Immature natural killer cell (primary cell): ENCODE results near the gene CENPT. TPM values are rescaled to one million over a fixed set of nuclear protein-coding genes. Genes with fewer than 3 reads are reported as not detected.
A peak's percentile ranks its signal among the peaks of the same experiment; 100 is the strongest.
"Not testable (repeated sequence)": the region's sequence is repeated elsewhere in the genome, so short reads cannot be mapped to it uniquely, and the experiment has no call there.

Experiments
- DNase-seq, 3 donors: peaks; one replicate each; pipeline ENCODE4 v3.0.0; 2022; ENCODE audit warnings: mixed read lengths in 1 of 3
- H3K27ac Mint-ChIP-seq, 6 donors: one replicate each; pipeline ENCODE4 v1.8.0; 2020; ENCODE audit warnings: mixed read lengths in 6 of 6, mild to moderate bottlenecking in 5 of 6, inconsistent platforms in 4 of 6, moderate library complexity in 3 of 6
- H3K27me3 Mint-ChIP-seq, 3 donors: one replicate each; pipeline ENCODE4 v1.8.0; 2020 to 2021; ENCODE audit warnings: low read depth in 3 of 3, mild to moderate bottlenecking in 3 of 3, mixed read lengths in 3 of 3, moderate library complexity in 3 of 3, inconsistent platforms in 1 of 3
- H3K36me3 Mint-ChIP-seq, 3 donors: one replicate each; pipeline ENCODE4 v1.8.0; 2020; ENCODE audit warnings: mixed read lengths in 3 of 3, inconsistent platforms in 2 of 3, mild to moderate bottlenecking in 2 of 3
- H3K4me1 Mint-ChIP-seq, 2 donors: one replicate each; pipeline ENCODE4 v1.8.0; 2020; ENCODE audit warnings: inconsistent platforms in 2 of 2, mild to moderate bottlenecking in 2 of 2, mixed read lengths in 2 of 2, moderate library complexity in 1 of 2
- H3K4me3 Mint-ChIP-seq, 5 donors: one replicate each; pipeline ENCODE4 v1.8.0; 2020; ENCODE audit warnings: mild to moderate bottlenecking in 5 of 5, mixed read lengths in 5 of 5, inconsistent platforms in 3 of 5, moderate library complexity in 3 of 5
- H3K9me3 Mint-ChIP-seq, 6 donors: one replicate each; pipeline ENCODE4 v1.8.0; 2020; ENCODE audit warnings: mild to moderate bottlenecking in 6 of 6, mixed read lengths in 6 of 6, inconsistent platforms in 4 of 6, moderate library complexity in 3 of 6
- polyA plus RNA-seq, 3 donors: library from polyadenylated mRNA; unstranded; fragments of 300-500 nt; fragmentation: Illumina TruSeq; gene quantifications; one replicate each; pipeline ENCODE4 v1.2.3, GENCODE V29; 2021

Gene CENPT
- polyA plus RNA-seq, 3 donors from 2014 or later, result 9.3 to 15.0 (median 12.4) TPM

DNA sequence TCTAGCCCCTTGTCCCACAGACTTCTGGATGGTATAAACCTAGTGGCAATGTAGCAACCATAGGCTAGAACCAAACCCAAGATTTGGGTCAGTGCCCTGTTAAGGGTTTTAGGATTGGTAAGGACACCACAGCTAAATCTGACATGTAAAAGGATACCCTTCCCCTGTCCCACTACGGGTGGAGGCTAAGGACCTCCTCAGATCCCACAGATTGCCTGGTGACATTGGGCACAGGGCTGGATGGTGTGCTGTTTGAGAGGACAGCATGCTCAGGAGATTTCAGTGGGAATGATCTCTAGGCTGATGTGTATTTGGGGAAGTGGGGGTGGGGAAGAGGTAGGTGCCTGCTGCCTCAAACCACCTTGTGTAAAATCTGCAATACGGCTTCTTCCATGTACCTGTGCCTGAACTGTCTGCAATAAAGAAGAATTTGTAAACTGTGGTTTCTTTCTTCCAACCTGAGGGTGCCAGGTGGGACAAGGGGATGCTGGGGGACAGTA lies 24.7 kb upstream of the CENPT start:
- H3K36me3 Mint-ChIP-seq, result peaks cover 0 to under 1% (median 0%) of the 10 kb centered on the region in 3 donors

DNA sequence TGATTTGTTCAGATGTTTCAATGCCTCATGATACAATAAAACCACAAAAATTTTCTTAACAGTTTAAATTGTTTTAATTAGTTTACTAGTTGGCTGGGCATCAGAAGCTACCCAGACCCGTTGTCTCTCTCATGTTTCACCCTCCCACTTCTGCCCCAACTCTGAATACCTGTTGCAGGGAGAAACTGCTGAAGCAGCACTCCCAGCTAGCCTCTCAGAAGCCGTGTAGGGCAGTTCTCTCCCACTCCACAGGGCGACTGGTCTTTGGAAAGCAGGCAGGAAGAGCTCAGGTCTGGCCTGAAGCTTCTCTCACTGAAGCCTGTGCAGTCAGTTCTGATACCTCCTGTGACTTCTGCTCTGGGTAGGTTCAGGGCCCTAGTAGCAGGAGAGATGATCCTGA lies 23.8 kb upstream of the CENPT start:
- Mint-ChIP-seq H3K9me3 (no peaks in the 10 kb centered on the region), H3K4me1 (peaks cover 35 to 39% of the 10 kb centered on the region in 2 donors), H3K27ac (peak overlapping the region in 2 of 6 donors; percentile 86 to 88), H3K36me3 (no peaks in the 10 kb centered on the region), H3K4me3 (no peak overlapping the region), H3K27me3 (peaks cover 0 to 11% (median 2%) of the 10 kb centered on the region in 3 donors)
- no peak for DNase-seq

More for the DNA sequence above, 24.7 kb upstream of the CENPT start:
- peaks cover 35 to 40% of the 10 kb centered on the region in 2 donors for H3K4me1 Mint-ChIP-seq
- no peaks in the 10 kb centered on the region for H3K9me3 Mint-ChIP-seq
- no peak for DNase-seq
- H3K27ac Mint-ChIP-seq, result peak overlapping the region; percentile 86 to 93 (median 89)
- peaks cover 0 to 11% (median 2%) of the 10 kb centered on the region in 3 donors for H3K27me3 Mint-ChIP-seq
- H3K4me3 Mint-ChIP-seq, result peak overlapping the region; percentile 89 to 93 (median 91)

DNA sequence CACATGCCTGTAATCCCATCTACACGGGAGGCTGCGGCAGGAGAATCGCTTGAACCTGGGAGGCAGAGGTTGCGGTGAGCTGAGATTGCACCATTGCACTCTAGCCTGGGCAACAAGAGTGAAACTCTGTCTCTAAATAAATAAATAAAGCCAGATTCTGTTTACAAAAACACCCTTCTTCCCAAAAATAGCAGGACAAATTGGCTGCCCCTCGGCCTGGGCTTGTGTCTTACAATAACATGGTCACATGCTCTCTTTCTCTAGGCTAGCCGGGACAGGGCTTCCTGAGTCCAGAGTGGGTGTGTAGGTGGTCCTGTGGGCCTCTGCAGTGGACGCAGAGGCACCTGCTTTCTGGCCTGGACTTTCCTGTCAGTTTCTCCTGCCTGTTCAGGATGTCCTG lies 22.2 kb upstream of the CENPT start:
- Mint-ChIP-seq H3K9me3 (no peaks in the 10 kb centered on the region), H3K36me3 (no peaks in the 10 kb centered on the region), H3K4me1 (peaks cover 22 to 23% of the 10 kb centered on the region in 2 donors), H3K27ac (no peak overlapping the region), H3K4me3 (no peak overlapping the region), H3K27me3 (peaks cover 0 to 11% (median 2%) of the 10 kb centered on the region in 3 donors)
- no peak for DNase-seq

DNA sequence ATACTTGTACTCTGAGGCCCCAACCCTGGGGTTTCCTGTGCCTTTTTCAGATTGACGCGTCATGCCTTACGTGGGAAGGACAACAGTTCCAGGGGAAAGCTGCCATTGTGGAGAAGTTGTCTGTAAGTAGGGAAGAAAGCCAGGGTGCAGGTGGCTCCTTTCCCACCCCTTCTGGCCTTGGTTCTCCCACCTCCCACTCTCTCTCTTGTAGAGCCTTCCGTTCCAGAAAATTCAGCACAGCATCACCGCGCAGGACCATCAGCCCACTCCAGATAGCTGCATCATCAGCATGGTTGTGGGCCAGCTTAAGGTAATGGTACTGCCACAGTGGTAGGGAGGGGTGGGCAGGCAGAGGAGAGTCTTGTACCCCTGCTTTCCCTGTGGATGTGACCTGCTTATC lies 20.8 kb upstream of the CENPT start:
- Mint-ChIP-seq H3K4me1 (peaks cover 9% of the 10 kb centered on the region in 2 donors), H3K4me3 (no peak overlapping the region), H3K36me3 (no peaks in the 10 kb centered on the region), H3K27me3 (peaks cover 0 to 9% (median 0%) of the 10 kb centered on the region in 3 donors), H3K9me3 (no peaks in the 10 kb centered on the region), H3K27ac (no peak overlapping the region)
- no peak for DNase-seq

DNA sequence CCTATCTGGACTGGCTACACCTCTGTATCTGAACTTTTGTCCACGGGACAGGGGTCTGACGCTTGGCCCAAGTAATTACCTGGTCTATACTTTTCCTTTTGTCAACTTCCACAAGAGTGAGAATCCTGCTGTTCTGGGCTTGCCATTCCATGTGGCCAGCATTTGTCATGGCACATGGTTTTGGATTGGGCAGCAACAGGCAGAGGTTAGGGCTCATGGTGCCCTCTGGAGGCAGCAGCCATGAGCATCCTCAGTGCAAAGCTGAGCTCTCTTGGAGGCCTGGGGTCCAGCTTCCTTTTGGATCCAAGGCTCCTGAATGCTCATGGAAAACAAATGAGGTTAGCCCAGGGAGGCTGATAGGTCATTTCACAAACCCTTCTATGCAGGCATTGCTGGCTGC lies 17.8 kb upstream of the CENPT start:
- no peaks in the 10 kb centered on the region for H3K9me3 Mint-ChIP-seq
- H3K27ac Mint-ChIP-seq, result no peak overlapping the region
- H3K27me3 Mint-ChIP-seq, result peaks cover 0 to 2% (median 0%) of the 10 kb centered on the region in 3 donors
- no peak for DNase-seq
- H3K4me3 Mint-ChIP-seq, result no peak overlapping the region
- H3K36me3 Mint-ChIP-seq, result no peaks in the 10 kb centered on the region
- peaks cover 3 to 9% of the 10 kb centered on the region in 2 donors for H3K4me1 Mint-ChIP-seq

DNA sequence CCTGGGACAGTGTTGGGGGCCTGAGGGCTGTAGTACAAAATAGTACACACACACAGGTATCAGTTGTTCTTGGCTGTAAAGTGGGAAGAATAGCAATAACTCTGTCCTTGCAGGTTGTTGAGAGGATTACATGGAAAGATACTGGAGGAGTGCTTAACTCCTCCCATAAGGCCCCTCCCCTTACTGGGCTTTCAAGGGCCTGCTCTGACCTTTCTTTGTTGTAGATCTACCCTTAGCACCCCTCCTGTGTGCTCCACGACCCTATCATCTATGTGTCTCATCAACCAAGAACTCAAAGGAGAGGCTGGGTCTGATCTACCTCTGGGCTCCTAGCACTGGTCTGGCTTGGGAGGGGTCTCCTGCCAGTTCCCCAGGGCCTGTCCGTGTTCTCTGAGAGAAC lies 17.1 kb upstream of the CENPT start:
- Mint-ChIP-seq H3K27ac (peak overlapping the region in 1 of 6 donors; percentile 5), H3K27me3 (peaks cover 0 to 2% (median 0%) of the 10 kb centered on the region in 3 donors), H3K4me3 (no peak overlapping the region), H3K36me3 (no peaks in the 10 kb centered on the region), H3K9me3 (no peaks in the 10 kb centered on the region), H3K4me1 (peaks cover 3 to 9% of the 10 kb centered on the region in 2 donors)
- DNase-seq, result no peak

DNA sequence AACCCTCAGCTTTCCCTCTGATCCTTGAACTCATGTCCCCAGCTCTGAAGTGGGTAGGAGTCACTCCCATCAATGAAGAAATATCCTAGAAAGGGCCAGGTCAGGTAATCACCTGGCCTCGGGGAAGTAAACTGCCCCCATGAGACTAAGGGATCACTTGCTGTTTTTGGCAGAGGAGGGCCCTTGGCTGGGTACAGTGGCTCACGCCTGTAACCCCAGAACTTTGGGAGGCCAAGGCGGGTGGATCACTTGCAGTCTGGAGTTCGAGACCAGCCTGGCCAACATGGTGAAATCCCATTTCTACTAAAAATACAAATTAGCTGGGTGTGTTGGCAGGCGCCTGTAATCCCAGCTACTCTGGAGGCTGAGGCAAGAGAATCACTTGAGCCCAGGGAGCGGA lies 16.6 kb upstream of the CENPT start:
- H3K27ac Mint-ChIP-seq, H3K4me1 Mint-ChIP-seq, H3K27me3 Mint-ChIP-seq, H3K9me3 Mint-ChIP-seq, DNase-seq, H3K4me3 Mint-ChIP-seq, H3K36me3 Mint-ChIP-seq: not testable (repeated sequence)

DNA sequence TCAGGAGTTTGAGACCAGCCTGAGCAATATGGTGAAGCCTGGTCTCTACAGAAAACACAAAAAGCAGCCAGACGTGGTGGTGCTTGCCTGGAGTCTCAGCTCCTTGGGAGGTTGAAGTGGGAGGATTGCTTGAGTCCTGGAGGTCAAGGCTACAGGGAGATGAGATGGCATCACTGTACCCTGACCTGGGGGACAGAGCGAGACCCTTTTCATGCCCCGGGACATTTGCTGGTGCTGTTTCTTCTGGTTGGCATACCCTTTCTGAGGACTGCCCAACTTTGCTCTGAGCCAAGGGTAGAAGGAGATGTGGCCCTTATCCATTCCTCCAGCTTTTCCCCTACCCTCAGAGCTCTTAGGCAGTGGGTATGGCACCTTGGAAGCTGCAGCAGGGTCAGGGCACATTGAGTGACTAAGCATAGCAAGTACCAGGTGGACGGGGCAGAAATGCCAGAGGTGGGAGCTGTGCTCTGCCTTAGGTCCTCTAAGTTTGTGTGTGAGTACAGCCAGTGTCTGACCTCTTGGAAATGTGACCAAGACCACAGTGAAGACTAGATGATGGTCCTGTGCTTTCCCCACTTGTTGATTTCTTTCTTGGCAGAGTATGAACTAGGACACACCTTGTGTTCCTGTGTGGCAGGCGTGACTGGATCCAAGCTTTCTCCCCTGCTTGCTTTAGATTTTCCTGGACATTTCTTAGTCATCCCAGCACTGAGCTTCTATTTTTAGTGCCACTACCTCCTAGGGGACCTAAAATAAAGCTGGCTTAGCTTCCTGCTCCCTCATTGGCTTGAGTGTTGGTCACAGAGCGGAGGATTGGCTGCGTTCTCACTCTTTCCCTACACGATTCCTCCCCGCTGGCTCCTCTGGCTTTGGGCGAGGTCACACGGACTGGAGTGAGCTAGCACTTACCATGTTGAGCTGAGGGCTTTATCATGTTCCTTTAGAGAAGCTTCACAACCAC lies 15.4 kb upstream of the CENPT start:
- H3K9me3 Mint-ChIP-seq, result no peaks in the 10 kb centered on the region
- H3K4me3 Mint-ChIP-seq, result no peak overlapping the region
- DNase-seq, result no peak
- peak overlapping the region in 1 of 6 donors; percentile 4 for H3K27ac Mint-ChIP-seq
- H3K27me3 Mint-ChIP-seq, result peaks cover 0 to 2% (median 0%) of the 10 kb centered on the region in 3 donors
- H3K4me1 Mint-ChIP-seq, result peaks cover 15 to 20% of the 10 kb centered on the region in 2 donors
- H3K36me3 Mint-ChIP-seq, result no peaks in the 10 kb centered on the region

DNA sequence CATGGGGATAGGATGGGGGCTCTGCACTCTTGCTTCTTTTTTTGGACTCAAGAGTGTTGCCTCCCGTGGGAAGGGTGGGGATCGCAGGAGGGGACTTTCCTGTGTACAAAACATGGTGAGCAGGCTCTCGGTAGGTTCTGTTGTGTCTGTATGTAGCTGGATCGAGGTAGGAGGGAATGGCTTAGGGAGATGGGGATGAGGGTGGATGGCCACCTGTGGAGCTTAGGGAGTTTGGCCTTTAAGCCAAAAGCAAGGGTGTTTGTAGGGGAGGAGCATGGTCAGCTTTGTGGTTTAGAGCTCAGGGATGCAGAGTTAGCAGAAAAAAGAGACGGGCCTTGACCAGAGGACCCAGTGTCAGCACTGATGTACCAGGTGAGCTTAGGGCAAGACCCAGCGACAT lies 14.4 kb upstream of the CENPT start:
- peaks cover 26 to 31% of the 10 kb centered on the region in 2 donors for H3K4me1 Mint-ChIP-seq
- H3K9me3 Mint-ChIP-seq, result no peaks in the 10 kb centered on the region
- DNase-seq, result no peak
- H3K4me3 Mint-ChIP-seq, result no peak overlapping the region
- peak overlapping the region in 3 of 6 donors; percentile 4 to 23 (median 11) for H3K27ac Mint-ChIP-seq
- H3K27me3 Mint-ChIP-seq, result peaks cover 0 to 2% (median 0%) of the 10 kb centered on the region in 3 donors
- H3K36me3 Mint-ChIP-seq, result no peaks in the 10 kb centered on the region

DNA sequence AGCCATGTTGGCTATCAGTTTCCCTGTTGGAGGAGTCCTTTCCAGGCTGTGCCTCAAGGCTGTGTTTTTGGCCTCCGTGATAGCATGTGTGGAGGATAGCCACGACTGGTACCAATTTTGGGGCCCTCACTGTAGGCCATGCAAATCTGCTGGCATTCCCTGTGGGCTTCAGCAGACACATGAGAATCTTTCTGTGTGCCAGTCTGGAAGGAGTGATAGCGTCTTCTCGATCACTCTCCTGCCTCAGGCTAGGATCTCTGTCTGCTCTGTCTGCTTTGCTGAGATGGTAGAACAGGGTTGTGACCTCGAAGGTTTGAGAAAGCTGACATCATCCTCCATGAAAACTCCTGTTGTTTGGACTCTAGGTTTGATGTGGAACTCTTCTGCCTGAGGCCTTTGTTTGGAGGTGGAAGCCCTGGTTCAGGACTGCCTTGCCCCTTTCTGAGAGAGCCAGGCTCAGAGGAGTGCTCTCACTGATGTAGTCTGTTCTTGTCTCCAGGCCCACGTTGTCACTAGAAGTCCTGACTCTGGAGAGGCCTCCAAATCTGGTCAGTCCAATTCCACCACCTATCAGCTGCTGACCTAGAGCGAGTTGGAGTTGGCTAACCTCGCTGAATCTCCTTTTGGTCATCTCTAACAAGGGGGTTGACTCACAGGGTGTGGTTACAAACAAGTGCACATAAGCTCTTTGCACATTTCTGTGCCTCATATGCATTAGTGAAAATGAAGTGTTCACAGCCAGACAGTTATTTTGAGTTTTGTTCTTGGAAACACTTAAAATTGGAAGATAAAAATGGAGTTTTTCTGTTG lies 13.3 kb upstream of the CENPT start:
- no peaks in the 10 kb centered on the region for H3K36me3 Mint-ChIP-seq
- no peak overlapping the region for H3K27ac Mint-ChIP-seq
- H3K27me3 Mint-ChIP-seq, result peaks cover 0 to 2% (median 0%) of the 10 kb centered on the region in 3 donors
- peaks cover 28 to 32% of the 10 kb centered on the region in 2 donors for H3K4me1 Mint-ChIP-seq
- no peak for DNase-seq
- H3K4me3 Mint-ChIP-seq, result no peak overlapping the region
- no peaks in the 10 kb centered on the region for H3K9me3 Mint-ChIP-seq

DNA sequence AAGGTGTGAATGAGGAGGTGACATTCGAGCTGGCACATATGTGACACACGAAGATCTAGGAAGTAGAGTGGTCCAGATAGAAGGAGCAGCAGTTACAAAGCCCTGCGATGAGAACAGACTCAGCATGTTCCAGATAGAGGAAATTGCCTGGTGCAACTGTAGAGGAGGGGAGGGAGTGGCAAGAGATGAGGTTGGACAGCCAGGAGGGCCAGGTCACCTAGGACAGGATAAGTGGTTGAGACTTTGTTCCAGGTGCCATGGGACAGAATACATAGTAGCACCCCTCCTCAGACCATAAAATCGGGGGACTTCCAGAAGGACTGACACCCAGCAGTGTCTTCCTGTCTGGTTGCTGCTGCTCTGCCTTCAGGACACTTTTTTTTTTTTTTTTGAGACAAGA lies 11.0 kb upstream of the CENPT start:
- Mint-ChIP-seq H3K36me3 (peaks cover 0 to 3% (median 0%) of the 10 kb centered on the region in 3 donors), H3K4me3 (no peak overlapping the region), H3K9me3 (no peaks in the 10 kb centered on the region), H3K27ac (peak overlapping the region; percentile 51 to 88 (median 73)), H3K4me1 (peaks cover 32 to 35% of the 10 kb centered on the region in 2 donors), H3K27me3 (peaks cover 0 to 2% (median 1%) of the 10 kb centered on the region in 3 donors)
- DNase-seq, result no peak

DNA sequence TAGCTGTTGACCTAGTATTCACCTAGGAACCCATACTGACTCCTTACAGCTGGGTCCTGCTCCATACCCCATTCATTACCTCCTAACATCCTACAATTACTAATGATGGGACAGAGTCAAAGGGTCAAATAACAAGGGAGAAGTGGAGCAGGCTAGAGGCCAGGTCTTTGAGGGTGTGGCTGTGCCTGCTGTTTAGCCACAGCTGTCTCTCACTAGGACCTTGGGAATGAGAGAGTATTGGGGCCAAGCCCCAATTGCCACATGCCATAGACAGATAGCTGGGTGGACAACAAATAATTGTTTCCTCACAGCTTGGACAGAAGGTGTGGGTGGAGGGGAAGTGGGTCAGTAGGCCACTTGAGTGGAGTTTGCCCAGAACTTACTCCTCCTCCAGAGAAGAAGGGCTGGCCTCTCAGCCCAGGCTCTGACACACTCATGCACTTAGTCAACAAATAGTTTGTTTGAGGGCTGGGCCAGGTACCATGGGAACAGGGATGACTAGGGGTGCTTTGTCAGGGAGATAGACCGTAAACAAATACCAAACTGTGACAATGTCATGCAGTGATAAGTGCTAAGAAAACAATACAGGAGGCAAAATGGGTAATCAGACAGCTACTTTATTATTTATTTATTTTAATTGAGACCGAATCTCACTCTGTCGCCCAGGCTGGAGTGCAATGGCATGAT lies 10.2 kb upstream of the CENPT start:
- Mint-ChIP-seq H3K36me3 (peaks cover 0 to 3% (median 0%) of the 10 kb centered on the region in 3 donors), H3K27ac (peak overlapping the region; percentile 56 to 84 (median 72)), H3K4me3 (no peak overlapping the region)

DNA sequence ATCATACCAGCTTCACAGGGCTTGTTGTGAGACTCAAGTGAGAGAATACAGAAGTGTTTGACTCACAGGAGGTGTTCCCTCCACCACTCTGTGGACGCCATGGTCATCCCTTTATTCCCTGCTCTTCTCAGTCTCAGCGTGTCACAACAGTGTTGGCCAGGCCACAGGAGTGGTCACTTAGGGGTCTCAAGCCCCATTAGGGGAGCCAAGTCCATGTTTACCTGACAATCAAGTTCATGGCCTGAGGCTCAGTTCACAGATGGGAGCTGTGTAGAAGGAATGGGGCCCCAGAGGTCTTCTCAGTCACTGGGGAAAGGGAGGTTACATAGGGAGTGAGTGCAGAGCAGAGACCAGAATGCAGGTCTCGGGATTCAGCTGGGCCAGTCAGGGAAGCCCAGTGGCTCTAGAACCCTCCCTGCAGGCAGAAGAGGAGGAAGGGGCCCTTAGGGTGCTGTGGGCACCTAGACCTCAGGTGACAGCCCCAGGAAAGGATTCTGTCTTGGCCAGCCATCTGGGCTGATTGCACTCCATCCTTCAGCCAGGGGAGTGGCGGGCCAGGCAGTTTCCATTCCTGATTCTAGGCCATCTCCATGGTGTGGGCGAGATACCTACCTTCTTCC lies 9.5 kb upstream of the CENPT start:
- Mint-ChIP-seq H3K27me3 (peaks cover 0 to 2% (median 1%) of the 10 kb centered on the region in 3 donors), H3K4me1 (peaks cover 32 to 35% of the 10 kb centered on the region in 2 donors), H3K4me3 (no peak overlapping the region)

More for the DNA sequence above, 10.2 kb upstream of the CENPT start:
- Mint-ChIP-seq H3K4me1 (peaks cover 32 to 35% of the 10 kb centered on the region in 2 donors), H3K9me3 (no peaks in the 10 kb centered on the region), H3K27me3 (peaks cover 0 to 2% (median 1%) of the 10 kb centered on the region in 3 donors)
- peak in 1 of 3 donors; percentile 30 for DNase-seq

More for the DNA sequence above, 9.5 kb upstream of the CENPT start:
- H3K9me3 Mint-ChIP-seq, result no peaks in the 10 kb centered on the region
- H3K36me3 Mint-ChIP-seq, result peaks cover 0 to 3% (median 0%) of the 10 kb centered on the region in 3 donors
- DNase-seq, result no peak
- peak overlapping the region in 4 of 6 donors; percentile 41 to 84 (median 58) for H3K27ac Mint-ChIP-seq
